Smooth muscle cell (in vitro differentiated cells): ENCODE results near the gene HSD3B7. TPM values are rescaled to one million over a fixed set of nuclear protein-coding genes. Genes with fewer than 3 reads are reported as not detected.

Experiments
- DNase-seq: peaks from one replicate; lab custom pipeline; 2025; ENCODE audit not compliant: unreplicated experiment; lab: John Stamatoyannopoulos, UW
- H2AFZ ChIP-seq: fragments of 200-600 bp; sonication (generic); 2 replicates; pipeline ENCODE4 v1.6.0; 2016; ENCODE audit warnings: antibody characterized with exemption, low read depth, mild to moderate bottlenecking
- H3F3A ChIP-seq: fragments of 200-600 bp; sonication (generic); 2 replicates; pipeline ENCODE4 v1.6.0; 2017; ENCODE audit warnings: antibody characterized with exemption, low read depth
- H3K27ac ChIP-seq: fragments of 200-600 bp; sonication (generic); 2 replicates; pipeline ENCODE4 v1.5.1; 2016; ENCODE audit warnings: low read depth, mild to moderate bottlenecking
- H3K27me3 ChIP-seq: fragments of 200-600 bp; sonication (generic); 2 replicates; pipeline ENCODE4 v1.6.1; 2016; ENCODE audit warnings: low read depth, mild to moderate bottlenecking
- H3K36me3 ChIP-seq: fragments of 200-600 bp; sonication (generic); 2 replicates; pipeline ENCODE4 v1.5.1; 2016; ENCODE audit warnings: low read depth
- H3K4me1 ChIP-seq: fragments of 200-600 bp; sonication (generic); 2 replicates; pipeline ENCODE4 v1.5.1; 2016; ENCODE audit warnings: low read depth
- H3K4me2 ChIP-seq: fragments of 200-600 bp; sonication (generic); 2 replicates; pipeline ENCODE4 v1.6.0; 2016; ENCODE audit warnings: mild to moderate bottlenecking
- H3K4me3 ChIP-seq: fragments of 200-600 bp; sonication (generic); 2 replicates; pipeline ENCODE4 v1.5.1; 2016; ENCODE audit warnings: mild to moderate bottlenecking
- H3K79me2 ChIP-seq: fragments of 200-600 bp; sonication (generic); 2 replicates; pipeline ENCODE4 v1.6.0; 2016; ENCODE audit warnings: low read depth, mild to moderate bottlenecking
- H3K9ac ChIP-seq: fragments of 200-600 bp; sonication (generic); 2 replicates; pipeline ENCODE4 v1.6.0; 2016; ENCODE audit warnings: low read depth
- H3K9me3 ChIP-seq: fragments of 200-600 bp; sonication (generic); replicated peaks from 2 replicates; pipeline ENCODE4 v1.5.1; 2016; ENCODE audit warnings: low read depth
- H4K20me1 ChIP-seq: fragments of 200-600 bp; sonication (generic); 2 replicates; pipeline ENCODE4 v1.6.0; 2016; ENCODE audit warnings: low read depth
- WGBS: methylation state at CpG from one replicate; pipeline ENCODE4 v1.1.7; 2016; ENCODE audit warnings: low lambda C conversion rate; 5-methylcytosine and 5-hydroxymethylcytosine counted together
- polyA plus RNA-seq: library from polyadenylated mRNA; unstranded; fragments of >200 nt; fragmentation: Nextera tagmentation; extraction: Ambion mirVana; gene quantifications from 2 replicates; pipeline ENCODE4 v1.2.1, GENCODE V29; 2016
- total RNA-seq: library from RNA; depleted of rRNA; stranded (reverse); fragments of >200 nt; gene quantifications from 2 replicates; pipeline ENCODE4 v1.2.3, GENCODE V29; 2014
- TF ChIP-seq, protein P1 (sequence below): fragments of 200-600 bp; sonication (generic); IDR thresholded peaks from 2 replicates; pipeline ENCODE4 v1.5.1; 2017; ENCODE audit warnings: borderline replicate concordance, mild to moderate bottlenecking, antibody characterized with exemption; ENCODE audit not compliant: insufficient read depth, poor library complexity, severe bottlenecking

HSD3B7 gene
- total and polyA plus RNA-seq, 2 experiments from 2014 or later: 10.8 to 15.5 TPM

DNA sequence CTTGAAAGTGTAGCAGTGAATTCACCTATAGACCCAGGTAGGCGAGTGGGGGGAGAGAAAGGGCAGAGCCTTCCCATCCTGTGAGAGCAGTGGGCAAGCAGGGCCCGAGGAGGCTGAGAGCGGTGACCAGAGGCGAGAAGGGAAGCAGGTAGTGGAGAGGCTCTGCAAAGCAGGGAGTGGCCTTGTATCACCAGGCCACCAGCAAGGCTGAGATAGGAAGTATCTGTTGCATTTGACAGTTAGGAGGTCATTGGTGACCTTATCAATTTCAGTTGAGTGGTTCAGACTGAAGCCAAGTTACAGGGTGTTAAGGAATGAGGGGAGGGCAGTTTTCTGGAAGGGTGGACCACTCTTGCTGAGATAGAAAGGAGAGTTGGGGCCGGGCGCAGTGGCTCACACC, 10.7 kb upstream of the HSD3B7 start:
- Histone ChIP-seq H3K36me3 (peaks cover 17% of the 10 kb centered on the region), H3K27ac (no peak overlapping the region), H3K27me3 (no peaks in the 10 kb centered on the region), H3K4me1 (no peaks in the 10 kb centered on the region), H3K4me2 (no peak overlapping the region), H3K9me3 (no peaks in the 10 kb centered on the region), H2AFZ (no peak overlapping the region), H4K20me1 (peaks cover 3% of the 10 kb centered on the region), H3K9ac (no peak overlapping the region), H3F3A (no peaks in the 10 kb centered on the region), H3K79me2 (no peaks in the 10 kb centered on the region), H3K4me3 (no peak overlapping the region)
- TF ChIP-seq, protein P1, sequence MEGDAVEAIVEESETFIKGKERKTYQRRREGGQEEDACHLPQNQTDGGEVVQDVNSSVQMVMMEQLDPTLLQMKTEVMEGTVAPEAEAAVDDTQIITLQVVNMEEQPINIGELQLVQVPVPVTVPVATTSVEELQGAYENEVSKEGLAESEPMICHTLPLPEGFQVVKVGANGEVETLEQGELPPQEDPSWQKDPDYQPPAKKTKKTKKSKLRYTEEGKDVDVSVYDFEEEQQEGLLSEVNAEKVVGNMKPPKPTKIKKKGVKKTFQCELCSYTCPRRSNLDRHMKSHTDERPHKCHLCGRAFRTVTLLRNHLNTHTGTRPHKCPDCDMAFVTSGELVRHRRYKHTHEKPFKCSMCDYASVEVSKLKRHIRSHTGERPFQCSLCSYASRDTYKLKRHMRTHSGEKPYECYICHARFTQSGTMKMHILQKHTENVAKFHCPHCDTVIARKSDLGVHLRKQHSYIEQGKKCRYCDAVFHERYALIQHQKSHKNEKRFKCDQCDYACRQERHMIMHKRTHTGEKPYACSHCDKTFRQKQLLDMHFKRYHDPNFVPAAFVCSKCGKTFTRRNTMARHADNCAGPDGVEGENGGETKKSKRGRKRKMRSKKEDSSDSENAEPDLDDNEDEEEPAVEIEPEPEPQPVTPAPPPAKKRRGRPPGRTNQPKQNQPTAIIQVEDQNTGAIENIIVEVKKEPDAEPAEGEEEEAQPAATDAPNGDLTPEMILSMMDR: no peak
- no peak for DNase-seq
- WGBS: 96% methylated on average over 6 of the region's 6 CpGs

DNA sequence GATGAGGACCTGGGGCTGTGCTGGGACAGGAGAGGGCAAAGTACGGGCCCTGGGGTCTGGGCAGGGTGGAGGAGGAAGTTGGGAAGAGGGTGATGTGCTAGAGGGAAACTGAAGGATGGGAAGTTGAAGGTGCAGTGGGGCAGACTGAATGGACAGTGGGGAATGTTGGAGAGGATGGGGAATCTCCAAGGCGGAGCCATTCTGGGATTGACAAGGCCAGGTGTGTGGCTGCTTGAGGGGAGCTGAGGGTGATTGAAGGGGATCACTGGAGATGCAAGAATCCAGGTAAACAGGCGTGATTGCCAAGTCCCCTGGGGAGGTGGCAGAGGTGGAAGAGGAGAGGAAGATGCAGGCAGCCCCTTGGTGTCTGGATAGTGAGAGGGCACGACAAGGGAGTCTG, 8.5 kb upstream of the HSD3B7 start:
- H3K4me1 ChIP-seq: no peaks in the 10 kb centered on the region
- no peaks in the 10 kb centered on the region for H3K9me3 ChIP-seq
- no peak overlapping the region for H3K27ac ChIP-seq
- H3K36me3 ChIP-seq: peaks cover 6% of the 10 kb centered on the region
- no peak overlapping the region for H3K9ac ChIP-seq
- H4K20me1 ChIP-seq: peaks cover 3% of the 10 kb centered on the region
- no peak overlapping the region for H2AFZ ChIP-seq
- DNase-seq: no peak
- H3K4me3 ChIP-seq: no peak overlapping the region
- WGBS: 96% methylated on average over 4 of the region's 4 CpGs
- H3K4me2 ChIP-seq: no peak overlapping the region
- no peaks in the 10 kb centered on the region for H3K79me2 ChIP-seq
- TF ChIP-seq, protein P1: no peak
- H3K27me3 ChIP-seq: no peaks in the 10 kb centered on the region
- no peaks in the 10 kb centered on the region for H3F3A ChIP-seq

DNA sequence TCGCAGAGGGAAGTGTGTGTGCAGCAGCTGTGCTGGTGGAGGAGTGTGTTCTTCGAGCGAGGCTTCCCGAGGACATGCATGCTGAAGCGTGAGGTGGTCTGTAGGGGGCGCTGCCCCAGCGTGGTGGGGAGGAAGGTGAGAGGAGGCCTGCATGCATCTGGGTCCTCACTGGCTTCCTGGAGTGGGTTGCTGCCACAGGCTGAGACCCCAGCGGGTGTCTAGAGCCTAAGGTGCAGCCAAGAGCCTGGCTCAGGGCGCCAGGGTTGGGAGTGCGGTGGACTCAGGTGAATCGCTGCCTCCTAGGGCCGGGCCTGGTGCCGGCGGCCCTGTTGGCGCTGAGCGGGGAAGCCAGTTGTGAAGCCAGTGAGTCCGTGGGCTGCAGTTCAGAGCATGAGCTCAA, 7.5 kb upstream of the HSD3B7 start:
- peaks cover 3% of the 10 kb centered on the region for H4K20me1 ChIP-seq
- no peaks in the 10 kb centered on the region for H3K4me1 ChIP-seq
- no peak for DNase-seq
- H3K4me2 ChIP-seq: no peak overlapping the region
- whole genome bisulfite sequencing: 89% methylated on average over 16 of the region's 17 CpGs
- no peaks in the 10 kb centered on the region for H3F3A ChIP-seq
- no peak overlapping the region for H3K9ac ChIP-seq
- no peaks in the 10 kb centered on the region for H3K79me2 ChIP-seq
- H3K27ac ChIP-seq: no peak overlapping the region
- no peaks in the 10 kb centered on the region for H3K36me3 ChIP-seq
- no peak overlapping the region for H3K4me3 ChIP-seq
- H2AFZ ChIP-seq: no peak overlapping the region
- no peaks in the 10 kb centered on the region for H3K27me3 ChIP-seq
- no peaks in the 10 kb centered on the region for H3K9me3 ChIP-seq
- TF ChIP-seq, protein P1: peak; percentile 24

DNA sequence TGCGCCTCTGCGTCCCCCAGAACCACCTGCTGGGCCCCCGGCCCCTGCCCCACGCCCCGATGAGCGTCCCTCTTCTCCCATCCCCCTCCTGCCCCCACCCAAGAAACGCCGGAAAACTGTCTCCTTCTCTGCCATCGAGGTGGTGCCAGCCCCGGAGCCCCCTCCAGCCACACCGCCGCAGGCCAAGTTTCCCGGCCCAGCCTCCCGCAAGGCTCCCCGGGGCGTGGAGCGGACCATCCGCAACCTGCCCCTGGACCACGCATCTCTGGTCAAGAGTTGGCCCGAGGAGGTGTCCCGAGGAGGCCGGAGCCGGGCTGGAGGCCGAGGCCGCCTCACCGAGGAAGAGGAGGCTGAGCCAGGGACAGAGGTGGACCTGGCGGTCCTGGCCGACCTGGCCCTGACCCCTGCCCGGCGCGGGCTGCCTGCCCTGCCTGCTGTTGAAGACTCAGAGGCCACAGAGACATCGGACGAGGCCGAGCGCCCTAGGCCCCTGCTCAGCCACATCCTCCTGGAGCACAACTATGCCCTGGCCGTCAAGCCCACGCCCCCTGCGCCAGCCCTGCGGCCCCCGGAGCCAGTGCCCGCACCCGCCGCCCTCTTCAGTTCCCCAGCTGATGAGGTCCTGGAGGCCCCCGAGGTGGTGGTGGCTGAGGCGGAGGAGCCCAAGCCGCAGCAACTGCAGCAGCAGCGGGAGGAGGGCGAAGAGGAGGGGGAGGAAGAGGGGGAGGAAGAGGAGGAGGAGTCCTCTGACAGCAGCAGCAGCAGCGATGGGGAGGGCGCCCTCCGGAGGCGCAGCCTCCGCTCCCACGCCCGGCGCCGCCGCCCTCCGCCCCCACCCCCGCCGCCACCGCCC, 5.6 kb upstream of the HSD3B7 start:
- Histone ChIP-seq H2AFZ (no peak overlapping the region), H3K27ac (no peak overlapping the region), H3K9me3 (no peaks in the 10 kb centered on the region), H3K9ac (no peak overlapping the region), H3K36me3 (no peaks in the 10 kb centered on the region), H3K4me1 (no peaks in the 10 kb centered on the region), H3F3A (no peaks in the 10 kb centered on the region), H3K79me2 (no peaks in the 10 kb centered on the region), H3K27me3 (no peaks in the 10 kb centered on the region), H4K20me1 (peaks cover 3% of the 10 kb centered on the region), H3K4me3 (no peak overlapping the region), H3K4me2 (no peak overlapping the region)
- 99% methylated on average over 24 of the region's 62 CpGs for WGBS
- DNase-seq: no peak
- TF ChIP-seq, protein P1: no peak
